GM18502 (cell line): ENCODE measurements around the gene STYXL2.

Experiments
- ATAC-seq: cut with Tn5 transposase; IDR thresholded peaks from one replicate; pipeline ENCODE4 v1.9.1; 2021; ENCODE audit warnings: mild to moderate bottlenecking; ENCODE audit not compliant: unreplicated experiment, poor library complexity

The STYXL2 gene

DNA sequence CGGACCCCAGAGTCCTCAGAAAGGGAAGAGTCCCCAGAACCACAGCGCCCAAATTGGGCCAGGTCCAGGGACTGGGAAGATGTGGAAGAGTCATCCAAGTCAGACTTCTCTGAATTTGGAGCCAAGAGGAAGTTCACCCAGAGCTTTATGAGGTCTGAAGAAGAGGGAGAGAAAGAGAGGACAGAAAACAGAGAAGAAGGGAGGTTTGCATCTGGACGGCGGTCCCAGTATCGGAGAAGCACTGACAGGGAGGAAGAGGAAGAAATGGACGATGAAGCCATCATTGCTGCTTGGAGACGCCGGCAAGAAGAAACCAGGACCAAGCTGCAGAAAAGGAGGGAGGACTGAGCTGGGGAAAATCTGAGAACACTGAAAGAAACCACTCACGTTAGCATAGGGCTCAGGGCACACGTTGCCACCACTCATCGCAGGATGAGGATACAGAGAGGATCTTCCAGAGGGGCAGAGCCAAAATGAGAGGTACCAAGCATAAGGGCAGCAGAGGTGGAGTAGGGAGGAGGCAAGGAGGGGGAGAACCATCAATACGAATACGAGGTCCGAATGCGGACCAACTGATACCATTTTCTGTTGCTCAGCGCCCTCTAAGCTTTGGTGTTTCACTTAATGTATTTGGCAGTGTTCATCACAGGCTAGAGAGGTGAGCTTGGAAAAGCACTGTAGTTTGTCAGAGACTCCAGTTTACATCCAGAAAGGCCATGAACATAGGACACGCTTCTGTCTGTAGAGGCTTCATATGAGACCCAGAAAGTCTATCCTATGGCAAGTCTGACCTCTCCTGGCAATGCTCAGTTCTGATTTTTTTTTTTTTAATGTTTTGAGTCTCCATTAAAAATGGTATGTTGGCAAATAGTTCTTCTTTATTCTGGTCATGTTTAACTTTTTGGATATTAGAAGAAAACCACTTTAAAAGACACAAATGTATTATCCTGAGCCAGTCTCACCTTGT, 34.7 kb downstream of the STYXL2 start:
- ATAC-seq = no peak

DNA sequence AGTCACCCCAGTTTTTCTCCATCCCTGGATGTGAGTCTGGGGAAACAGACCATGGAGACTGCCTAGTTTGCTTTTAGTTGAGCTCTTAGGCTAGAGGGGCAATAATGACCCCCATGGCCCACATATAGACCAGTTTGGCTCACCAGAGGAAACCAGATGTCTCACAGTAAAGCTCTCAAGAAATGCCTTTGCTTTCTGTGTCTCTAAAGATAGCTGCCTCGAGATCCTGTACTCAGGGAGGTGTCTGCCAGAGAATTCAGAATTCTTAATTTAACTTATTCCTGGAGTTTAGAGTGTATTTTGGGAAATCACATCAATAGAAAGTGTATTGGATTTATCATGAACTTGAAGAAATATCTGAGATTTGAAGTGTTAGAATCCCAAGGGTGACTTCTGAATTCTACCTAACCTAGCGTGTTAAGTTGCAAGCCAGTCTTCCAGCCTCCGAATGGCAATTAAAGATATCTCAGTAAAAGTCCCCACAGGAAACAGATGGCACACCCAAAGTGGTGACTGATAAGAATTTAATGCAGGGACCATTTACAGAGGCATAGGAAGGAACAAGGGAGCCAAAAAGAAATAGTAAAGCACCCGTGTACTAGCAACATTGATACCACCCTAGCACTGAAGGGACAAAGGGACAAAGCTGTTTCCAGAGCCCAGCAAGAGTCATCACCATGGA, 37.1 kb downstream of the STYXL2 start:
- ATAC-seq = no peak

DNA sequence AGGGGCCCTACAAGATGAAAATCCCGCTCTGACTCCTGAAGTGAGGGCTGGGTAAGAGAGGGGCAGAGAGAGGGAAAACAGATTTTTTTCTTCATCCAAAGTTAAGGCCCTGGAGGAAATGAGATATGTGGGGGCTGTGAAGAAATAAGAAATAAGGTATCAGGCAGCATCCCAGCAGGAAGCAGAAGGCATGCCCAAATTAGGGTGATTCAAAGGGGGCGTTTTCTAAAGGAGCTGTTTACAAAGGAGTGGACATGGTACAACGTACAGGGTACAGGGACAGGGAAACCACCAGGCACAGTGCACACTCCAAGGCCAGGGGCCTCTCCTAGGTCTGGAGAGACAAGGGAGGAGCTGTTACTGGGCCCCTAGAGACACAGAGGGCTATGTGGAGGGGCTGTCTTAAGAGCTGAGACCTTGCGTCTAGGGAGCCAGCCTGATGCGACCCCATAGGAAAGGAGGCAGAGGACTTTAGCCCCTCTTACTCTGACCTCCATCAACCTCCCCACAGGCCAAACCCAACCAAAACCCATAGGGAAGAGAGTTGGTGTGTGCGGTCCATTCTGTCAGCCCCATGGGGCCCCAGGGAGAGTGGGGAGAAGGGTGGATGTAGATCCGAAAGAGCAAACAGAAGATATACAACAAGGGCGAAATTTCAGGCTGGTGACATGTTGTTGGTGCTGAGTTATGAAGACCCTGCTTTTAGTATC, 38.6 kb downstream of the STYXL2 start:
- no peak for ATAC-seq

DNA sequence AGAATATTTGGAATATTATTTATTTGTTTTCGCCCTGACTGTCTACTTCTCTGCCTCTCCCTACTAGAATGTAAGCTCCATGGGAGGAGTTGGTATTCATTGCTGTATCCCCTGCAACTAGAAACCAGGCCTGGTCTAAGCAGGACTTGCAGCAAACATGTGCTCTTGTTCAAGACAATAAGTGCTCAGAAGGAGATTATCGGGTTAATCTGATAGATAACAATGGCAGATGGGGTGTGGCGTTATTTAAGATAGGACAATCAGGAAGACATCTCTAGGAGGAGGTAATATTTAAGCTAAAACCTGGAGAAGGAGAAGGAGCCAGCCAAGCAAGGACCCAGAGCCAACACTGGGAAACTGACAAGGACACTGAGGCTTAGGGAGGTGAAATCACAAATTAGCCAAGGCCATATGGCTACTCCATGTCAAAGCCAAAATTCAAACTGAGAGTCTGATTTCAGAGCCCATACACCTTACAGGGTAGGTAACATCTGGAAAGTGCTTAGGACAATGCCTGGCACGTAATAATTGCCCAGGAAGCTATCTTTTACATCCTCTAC, 41.5 kb downstream of the STYXL2 start:
- ATAC-seq = no peak

DNA sequence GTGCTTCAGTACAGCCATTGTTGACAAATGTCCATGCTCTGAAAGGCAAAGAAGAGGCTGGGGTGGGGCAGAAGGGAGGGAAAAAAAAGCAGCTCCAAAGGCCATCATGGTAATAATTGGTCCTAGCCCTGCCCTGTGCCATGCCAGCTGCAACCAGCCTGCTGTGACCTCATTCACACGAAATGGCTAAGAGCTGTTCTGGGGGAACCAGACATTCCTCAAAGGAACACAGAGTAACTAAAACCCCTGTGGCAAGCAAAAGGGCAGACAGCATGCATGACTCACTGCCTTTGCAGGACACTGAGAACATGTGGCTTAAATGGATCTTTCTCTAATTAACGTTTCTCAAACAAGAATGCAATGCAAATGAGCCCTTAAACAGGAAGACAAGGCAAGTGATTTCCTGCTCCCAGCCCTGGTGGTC, 42.3 kb downstream of the STYXL2 start:
- ATAC-seq = no peak

DNA sequence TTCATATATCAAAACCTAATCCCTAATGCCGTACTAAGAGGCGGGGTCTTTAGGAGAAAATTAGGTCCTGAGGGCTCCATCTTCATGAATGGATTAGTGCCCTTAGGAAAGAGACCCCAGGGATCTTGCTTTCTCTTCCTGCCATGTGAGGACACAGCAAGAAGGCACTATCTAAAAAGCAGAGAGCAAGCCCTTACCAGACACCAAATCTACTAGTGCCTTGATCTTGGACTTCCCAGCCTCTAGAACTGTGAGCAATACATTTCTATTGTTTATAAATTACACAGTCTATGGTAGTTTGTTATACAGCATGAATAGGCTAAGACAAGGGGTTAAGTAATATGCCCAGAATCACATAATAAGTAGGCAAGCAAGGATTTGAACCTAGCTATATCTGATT, 42.9 kb downstream of the STYXL2 start:
- ATAC-seq = no peak

DNA sequence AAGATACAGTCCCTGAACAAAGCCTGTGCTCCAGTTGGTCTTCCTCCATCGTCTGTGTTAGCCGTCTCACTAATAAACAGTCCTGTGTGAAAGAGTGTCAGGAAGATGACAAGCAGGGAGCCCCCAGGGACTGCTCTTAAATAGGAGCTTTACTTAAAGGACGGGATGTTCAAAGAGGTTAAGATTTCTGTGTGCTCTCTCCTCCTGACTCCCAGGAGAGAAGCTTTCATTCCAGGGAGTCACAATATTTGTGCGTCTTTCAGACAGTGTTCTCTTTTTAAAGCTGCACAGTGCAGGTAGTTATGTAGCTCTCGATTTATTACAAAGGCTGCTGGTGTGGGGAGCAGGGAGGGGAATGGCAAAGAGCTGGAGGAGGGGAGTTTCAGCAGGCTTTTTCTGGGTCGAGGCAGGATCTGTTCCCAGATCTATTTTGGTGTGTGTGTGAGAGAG, 43.5 kb downstream of the STYXL2 start:
- no peak for ATAC-seq

DNA sequence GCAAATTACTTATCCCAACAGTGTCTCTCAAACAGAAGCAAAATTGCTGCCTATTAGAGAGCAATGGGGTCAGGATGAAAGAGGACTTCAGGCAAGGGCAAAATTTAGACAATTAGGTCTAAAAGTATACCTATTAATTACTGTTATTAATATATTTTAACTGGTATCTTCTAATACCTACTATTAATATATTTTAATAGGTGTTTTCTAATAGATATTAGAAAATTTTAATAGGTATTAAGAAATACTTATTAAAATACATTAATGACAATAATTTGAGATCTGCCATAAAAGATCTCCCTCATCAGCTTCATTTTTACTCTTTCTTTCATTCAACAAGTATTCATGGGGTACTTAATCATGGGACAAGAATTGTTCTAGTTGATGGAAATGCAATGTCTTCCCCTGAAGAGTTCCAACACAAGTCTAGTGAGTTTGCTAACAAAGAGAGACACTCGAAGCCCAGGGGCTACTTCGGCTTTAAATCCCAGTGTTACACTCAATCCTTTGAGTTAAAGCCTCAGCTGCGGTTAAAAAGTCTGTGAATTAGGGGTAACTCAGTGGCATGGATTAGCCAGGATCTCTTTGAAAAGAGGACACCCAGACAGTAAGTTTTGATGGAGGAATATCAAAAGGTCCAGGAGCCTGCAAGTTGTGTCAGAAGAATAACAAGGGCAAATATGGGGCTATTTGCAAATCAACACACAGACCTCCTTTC, 44.1 kb downstream of the STYXL2 start:
- no peak for ATAC-seq

DNA sequence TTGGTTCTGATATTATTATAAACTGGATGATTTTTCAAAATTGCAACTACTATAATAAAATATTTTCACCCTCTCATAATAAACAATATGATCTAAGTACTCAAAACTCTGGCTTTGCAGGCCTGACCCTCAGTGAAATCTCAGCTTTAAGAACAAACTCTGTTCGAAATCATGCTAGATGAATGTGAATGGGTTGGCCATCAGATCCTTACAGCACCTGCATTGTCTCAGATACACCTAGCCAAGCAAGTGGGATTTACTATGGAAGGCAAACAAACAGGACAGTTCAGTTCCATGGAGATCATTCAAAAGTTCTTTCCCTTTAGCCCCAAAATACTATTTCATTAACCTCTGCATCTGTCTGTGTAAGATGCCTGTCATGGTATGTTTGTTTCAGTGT, 44.8 kb downstream of the STYXL2 start:
- ATAC-seq = no peak

DNA sequence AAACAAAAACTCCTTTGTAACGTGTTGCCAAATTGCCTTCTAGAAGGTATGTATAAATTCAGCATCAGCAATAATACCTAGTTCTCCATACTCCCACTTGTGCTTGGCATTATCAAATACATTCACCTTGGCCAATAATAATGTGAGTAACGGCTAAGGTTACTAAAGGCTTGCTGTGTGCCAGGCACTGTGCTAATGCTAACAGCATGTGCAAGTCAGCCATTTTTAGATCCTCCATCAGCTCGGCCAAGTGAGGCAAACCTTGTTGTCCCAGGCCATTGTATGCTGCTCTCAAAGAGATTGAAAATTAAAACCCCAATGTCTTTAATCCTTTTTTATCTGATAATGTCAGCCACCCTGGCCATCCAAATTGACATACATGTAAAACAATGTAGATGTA, 48.1 kb downstream of the STYXL2 start:
- ATAC-seq = no peak
